NCI-H748 (cell line): ENCODE data around the gene ACP3.

Experiments
- DNase-seq: peaks from one replicate; lab custom pipeline; 2025; ENCODE audit not compliant: unreplicated experiment; lab: John Stamatoyannopoulos, UW

Gene ACP3

DNA sequence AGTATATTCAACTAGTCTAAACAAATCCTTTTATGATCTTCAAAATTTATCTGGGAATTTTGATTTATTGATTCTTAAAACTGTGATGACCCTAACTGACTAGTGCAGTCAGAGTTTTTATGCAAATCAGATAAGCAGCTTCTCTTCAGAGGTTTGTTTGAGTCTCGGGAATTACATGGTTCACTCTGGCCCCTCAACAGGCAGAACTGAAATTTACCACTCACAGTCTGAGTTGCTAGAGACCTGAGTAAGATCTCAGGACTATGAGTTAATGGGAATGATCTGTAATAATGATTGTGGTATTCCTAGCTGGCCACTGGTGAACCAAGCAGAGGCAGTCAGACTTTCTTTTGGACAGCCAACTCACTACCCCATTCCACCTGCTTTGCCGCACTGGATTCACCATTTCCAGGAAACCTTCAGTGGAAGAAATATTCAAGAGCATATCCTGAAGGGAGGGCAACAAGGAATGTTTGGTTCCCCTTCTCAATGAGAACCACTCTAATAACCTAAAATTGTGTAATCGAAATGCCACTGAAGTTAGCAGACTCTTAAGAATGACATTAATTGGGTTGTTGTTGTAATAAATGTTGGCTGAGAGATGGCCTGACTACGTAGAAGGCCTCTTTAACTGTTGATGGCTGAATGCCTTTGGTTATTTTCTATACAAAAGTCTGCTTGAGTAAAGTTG is 88.5 kb downstream of the ACP3 start:
- DNase-seq = no peak

DNA sequence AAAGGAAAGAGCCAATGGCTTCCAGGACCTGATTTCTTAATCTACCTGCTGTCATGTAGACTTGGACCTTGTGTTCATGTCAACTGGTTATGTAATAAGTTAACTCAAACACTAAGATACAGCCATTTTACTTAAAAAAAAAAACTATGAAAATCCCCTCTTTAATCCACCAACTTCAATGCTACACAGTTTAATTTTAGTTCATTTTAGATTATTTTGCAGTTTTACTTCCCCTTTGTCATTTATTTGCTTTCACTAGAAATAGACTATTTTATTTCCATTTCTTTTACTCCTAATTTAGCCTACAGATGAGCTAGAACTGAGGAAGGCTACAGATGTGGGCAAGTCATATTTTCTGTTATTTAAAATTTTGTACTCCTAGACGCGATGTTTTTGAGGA is 89.4 kb downstream of the ACP3 start:
- DNase-seq = no peak

DNA sequence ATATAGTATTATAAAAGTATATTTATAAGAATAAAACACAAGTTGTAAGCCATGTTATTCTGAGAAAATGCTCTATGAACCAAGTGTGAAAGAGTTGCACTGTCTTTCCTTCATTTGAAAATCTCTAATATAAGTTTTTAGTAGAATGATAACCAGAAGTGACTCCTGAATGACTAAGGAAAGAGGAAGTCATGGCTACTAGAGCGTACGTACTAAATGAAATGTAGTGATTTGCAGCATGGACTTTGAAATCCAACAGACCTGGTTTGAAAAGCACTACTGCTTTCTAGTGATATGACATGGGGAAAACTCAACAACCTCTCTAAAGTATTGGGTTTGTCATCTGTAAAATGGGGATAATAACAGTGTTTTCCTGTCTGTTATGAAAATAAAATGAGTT is 89.8 kb downstream of the ACP3 start:
- no peak for DNase-seq
